Measurements from ENCODE around the gene SAMD4B.
A peak's percentile ranks its signal among the peaks of the same experiment; 100 is the strongest.
"Not testable (repeated sequence)": the region's sequence is repeated elsewhere in the genome, so short reads cannot be mapped to it uniquely, and the experiment has no call there.

The SAMD4B gene

DNA sequence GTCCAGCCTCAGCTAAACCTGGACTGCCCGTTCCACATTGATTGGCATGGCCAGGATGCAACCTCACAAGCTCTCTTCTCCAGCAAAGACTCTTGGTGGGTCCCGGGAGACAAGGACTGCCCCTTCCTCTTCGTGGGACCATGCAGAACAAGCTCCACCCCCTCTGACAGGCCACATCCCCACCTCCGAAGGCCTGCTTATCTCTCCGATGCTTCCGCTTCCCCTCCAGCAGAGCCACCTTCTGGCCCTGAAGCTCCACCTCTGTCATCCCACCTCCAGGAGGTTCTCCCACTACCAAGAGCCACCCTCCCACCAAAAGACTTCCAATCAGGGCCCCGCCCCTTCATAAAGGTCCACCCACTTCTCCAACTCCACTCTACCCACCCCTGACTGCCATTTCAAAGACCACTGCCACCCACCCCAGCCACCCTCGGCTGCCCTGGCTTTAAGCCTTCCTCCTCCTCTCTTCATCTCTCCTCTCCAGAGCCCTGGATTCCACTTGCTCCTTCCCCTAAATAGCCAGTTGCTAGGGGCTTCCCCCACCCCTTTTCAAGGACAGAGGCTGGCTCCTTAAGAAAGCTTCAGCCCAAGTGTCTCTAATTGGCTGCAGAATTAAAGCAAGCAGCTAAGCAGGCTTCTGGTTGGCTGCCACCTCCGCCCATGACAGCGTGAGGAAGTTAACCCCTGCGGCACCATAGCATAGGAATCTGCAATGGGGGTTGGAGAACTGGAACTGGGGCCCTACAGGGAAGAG, 31.5 kb upstream of the SAMD4B start:
- no peak for DNase-seq (ENCODE audit: low read depth in 2 of 2)

- no peak for DNase-seq (ENCODE audit: low read depth in 2 of 2)
Measured at GRCh38 chr19:39314016-39314728, 28.0 kb upstream of the SAMD4B start.

DNA sequence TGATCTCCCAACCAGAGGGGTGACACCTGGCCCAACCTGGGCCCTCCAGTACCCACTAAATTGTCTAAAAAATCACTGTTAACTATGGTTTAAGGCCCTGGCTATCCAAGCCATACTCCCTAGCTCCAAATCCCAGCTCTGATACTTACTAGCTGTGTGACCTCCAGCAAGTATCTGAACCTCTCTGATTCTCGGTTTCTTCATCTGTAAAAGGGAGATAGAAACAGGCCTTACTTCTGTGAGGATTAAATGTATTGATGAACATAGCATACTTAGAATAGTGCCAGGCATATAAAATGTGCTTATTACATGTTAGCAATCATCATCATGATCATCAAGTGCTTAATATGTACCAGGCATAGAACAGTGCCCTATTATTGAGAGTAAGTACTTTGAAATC, 26.3 kb upstream of the SAMD4B start:
- no peak for DNase-seq (ENCODE audit: low read depth in 2 of 2)

DNA sequence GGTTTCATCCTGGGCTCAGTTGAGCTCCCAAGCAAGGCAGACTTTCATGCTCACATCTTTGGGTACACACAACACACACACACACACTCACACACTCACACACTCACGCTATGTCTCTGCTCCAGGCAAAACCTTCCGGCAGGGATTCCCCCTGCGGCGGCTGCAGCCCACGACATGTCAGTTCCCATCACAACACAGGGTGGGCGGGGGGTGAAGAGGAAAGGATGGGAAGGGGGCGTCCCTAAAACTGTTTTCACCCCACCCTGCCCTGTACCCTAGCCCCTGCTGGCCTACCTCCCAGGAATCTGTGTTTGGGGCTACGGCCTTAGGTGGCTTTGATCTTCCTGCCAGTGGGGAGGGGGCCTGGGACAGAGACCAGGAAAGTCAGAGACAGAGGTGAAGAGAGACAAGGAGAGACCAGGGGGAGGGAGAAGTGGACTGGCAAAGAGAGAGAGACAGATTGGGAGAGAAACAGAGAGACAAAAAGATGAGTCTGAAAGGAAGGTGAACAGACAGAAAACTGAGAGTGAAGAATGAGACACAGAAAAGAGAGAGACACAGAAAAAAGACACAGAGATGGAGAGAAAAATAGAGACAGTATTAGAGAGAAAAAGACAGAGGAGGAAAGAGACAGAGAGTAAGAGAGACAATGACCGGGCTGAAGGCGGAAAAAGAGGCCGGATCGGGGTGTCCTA, 25.4 kb upstream of the SAMD4B start:
- no peak for DNase-seq (ENCODE audit: low read depth in 2 of 2)

DNA sequence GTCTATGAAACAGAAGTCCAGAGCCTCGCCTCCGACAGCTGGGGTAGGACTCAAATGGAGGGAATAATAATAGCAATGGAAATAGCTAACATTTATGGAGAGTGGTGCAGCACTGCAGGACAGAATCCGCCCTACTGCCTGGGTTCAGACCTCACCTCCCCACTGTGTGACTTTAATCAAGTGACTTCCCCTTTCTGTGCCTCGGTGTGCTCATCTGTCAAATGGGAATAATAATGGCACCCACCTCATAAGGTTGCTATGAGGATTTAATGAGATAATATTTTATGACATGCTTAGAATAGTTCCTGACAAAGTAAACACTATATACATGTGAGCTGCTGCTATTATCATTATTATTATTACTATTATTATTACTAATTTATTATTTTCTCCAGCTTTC, 24.7 kb upstream of the SAMD4B start:
- no peak for DNase-seq (ENCODE audit: low read depth in 2 of 2)

GRCh38 chr19:39318071-39318470, 24.1 kb upstream of the SAMD4B start:
- DNase-seq (ENCODE audit: low read depth in 2 of 2): no peak

DNA sequence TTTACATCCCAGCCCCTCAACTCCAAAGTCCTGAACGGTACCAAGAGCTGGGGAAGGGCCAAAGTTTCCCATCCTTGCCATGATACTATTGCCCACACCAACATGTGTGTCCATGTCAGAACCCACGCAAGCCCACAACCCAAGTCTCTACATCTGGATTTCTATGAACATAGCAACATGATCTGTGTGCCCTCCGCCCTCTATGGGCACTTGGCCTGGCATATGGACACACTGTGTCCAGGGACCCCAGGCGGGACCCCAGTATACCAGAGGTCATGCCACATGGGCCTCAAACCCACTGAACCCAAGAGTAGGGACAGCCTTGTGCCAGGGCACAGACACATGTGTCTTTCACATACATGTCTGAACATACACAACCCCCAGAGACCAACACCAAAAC, 23.5 kb upstream of the SAMD4B start:
- no peak for DNase-seq (ENCODE audit: low read depth in 2 of 2)

GRCh38 chr19:39319098-39319891, 22.9 kb upstream of the SAMD4B start:
- no peak for DNase-seq (ENCODE audit: low read depth in 2 of 2)

GRCh38 chr19:39319892-39320248, 22.4 kb upstream of the SAMD4B start:
- DNase-seq (ENCODE audit: low read depth in 2 of 2): no peak

DNA sequence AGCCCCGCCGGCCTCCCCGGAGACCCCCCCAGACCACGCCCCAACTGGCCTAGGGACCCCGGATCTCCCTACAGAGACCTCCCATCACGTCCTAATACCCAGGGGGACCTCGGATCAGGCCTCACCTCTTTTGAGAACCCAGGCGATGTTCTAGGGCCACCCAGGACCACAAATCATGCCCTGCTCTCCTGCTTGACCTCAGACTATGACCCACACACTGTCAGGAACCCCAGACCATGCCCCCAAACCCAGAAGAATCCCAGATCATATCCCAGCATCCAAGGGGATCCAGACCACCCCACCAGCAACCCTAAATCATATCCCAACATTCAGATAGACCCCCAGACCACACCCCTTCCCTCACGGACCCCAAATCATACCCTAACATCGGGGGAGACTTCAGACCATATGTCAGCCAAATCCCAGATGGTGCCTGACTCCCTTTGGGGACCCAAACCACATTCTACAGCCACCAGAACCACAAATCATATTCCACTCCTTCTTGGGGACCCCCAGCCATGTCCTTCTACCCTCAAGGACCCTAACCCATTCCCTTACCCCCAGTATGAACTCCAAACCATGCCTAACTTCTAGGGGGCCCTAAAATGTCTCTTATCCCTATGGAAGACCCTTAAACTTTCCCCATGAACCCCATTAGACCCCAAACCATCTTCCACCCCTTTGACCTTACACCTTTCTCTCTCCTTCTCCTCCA, 20.9 kb upstream of the SAMD4B start:
- no peak for DNase-seq (ENCODE audit: low read depth in 2 of 2)

DNA sequence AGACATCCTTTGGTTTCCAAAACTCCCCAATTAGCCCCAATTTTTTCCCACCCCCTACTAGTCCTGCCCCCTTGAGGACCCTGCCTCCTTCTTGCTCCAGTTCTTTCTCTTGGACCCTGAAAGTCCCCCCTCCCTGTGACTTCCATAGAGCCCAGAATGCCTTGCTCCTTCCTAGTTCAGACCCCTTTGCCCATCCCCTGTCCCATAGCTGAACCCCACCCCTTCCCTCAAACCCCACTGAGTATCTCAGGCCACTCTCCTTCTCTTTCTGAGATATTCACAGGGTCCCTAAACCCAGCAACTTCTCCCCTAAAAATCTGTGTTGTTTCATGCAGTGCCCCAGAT, 20.4 kb upstream of the SAMD4B start:
- no peak for DNase-seq (ENCODE audit: low read depth in 2 of 2)

- no peak for DNase-seq (ENCODE audit: low read depth in 2 of 2)
Measured at GRCh38 chr19:39324242-39324842, 17.9 kb upstream of the SAMD4B start.

DNA sequence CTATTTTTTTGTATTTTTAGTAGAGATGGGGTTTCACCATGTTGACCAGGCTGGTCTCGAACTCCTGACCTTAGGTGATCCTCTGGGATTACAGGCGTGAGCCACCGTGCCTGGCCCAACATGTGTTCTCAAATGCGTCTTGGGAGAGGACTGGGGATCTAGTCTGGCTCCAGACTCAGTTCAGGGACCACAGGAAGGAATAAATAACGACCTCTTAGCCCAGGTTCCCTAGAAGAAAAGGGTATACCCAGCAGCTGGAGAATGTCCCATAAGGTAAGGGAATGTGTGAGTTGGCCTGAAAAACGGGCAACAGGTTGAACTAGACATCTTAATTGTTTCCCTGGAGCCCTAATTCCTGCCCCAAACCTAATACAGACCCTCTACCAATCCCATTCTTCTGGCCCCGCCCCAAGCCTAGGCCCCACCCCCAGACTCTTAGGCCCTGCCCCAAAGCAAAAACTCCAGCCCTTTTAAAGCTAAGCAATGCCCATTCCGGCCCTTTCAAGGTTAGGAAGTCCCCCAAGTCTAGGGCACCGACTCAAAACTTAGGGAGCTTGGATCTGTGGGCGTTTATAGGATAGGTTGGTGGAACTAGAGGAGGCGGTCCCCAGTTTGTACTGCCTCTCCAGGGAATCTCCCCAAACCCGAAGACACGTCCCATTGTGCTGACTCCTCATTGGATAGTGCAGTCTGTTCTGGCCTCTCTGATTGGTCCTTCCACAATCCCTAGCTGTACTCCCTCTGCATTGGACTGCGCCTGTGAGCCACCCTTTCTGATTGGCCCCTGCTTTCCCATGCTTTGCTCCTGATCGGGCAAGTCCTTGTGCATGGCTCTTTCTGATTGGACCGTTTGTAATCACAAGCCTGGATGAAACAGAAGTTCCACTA, 16.2 kb upstream of the SAMD4B start:
- DNase-seq (ENCODE audit: low read depth in 2 of 2): no peak

- DNase-seq (ENCODE audit: low read depth in 2 of 2): no peak
Measured at GRCh38 chr19:39327363-39328045, 14.7 kb upstream of the SAMD4B start.

DNA sequence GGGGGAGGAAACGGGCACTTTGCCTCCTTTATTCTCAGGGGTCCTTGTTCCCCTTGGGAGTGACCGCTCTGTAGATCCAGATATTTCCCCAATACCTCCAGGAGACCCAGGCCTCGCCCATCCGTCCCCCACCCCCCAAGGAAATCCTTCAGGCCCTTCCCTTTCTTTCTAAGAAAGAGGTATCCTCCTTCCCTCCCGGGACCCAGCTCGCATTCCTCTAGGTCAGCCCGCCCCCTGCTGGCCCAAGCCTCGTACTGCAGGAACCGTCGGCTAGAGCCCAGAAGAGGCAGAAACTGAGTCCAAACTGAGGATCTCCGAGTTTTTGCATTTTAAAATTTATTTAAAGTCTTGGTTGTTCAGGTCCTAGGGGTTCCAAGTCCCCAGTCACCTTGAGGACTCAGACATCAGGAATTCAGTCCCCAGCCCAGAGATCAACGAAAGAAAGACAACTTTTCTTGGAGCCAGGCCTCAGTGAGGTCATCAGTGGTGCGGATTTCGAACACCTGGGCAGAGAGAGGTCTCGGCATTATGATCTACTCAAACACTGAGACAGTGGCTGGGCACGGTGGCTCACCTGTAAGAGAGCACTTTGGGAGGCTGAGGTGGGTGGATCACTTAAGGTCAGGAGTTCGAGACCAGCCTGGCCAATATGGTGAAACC, 14.0 kb upstream of the SAMD4B start:
- peak; percentile 43 to 63 for DNase-seq (ENCODE audit: low read depth in 2 of 2)

DNA sequence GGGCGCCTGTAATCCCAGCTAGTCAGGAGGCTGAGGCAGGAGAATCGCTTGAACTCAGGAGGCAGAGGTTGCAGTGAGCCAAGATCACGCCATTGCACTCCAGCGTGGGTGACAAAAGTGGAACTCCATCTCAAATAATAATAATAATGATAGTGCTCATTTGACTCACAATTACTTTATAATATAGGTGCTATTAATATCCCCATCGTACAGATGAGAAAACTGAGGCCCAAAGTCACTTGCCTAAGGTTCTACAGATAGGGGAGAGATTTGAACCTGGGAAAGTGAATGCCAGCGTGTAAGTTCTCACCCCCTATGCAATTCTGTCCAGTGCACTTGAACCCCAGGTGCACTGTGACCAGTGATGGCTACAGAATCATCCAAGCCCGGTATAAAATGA, 12.3 kb upstream of the SAMD4B start:
- no peak for DNase-seq (ENCODE audit: low read depth in 2 of 2)

DNA sequence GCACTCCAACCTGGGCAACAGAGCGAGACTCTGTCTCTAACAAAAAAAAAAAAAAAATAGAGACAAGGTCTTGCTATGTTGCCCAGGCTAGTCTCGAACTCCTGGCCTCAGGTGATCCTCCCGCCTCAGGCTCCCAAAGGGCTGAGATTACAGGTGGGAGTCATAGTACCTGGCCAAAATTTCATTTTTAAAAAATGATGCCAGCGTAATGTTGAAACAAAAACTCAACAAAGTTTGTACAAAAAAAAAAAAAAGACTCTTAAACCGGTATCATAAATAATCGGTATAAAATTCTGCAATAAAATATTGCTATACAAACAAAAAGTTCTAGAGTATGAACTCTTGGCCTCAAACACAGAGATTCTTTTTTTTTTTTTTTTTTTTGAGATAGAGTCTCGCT, 9.9 kb upstream of the SAMD4B start:
- DNase-seq (ENCODE audit: low read depth in 2 of 2): no peak

GRCh38 chr19:39332738-39333137, 9.5 kb upstream of the SAMD4B start:
- DNase-seq (ENCODE audit: low read depth in 2 of 2): not testable (repeated sequence)

- no peak for DNase-seq (ENCODE audit: low read depth in 2 of 2)
Measured at GRCh38 chr19:39333507-39333906, 8.7 kb upstream of the SAMD4B start.
